Endothelial cell of umbilical vein (primary cell): ENCODE data around the gene ACSS2. TPM values are rescaled to one million over a fixed set of nuclear protein-coding genes. Genes with fewer than 3 reads are reported as not detected.

Experiments
- BruUV-seq: library from RNA; stranded (reverse); fragments of 400-500 nt; replicated peaks from 2 replicates; lab custom pipeline; 2021; lab: Mats Ljungman, UMichigan
- CTCF ChIA-PET: fragments of 300-600, 350-600 bp; sonication (Branson Sonifier 250); formaldehyde crosslinking; loops from one replicate; lab custom pipeline; 2021; ENCODE audit warnings: antibody characterized with exemption, inconsistent platforms; lab: Charles Lee
- POLR2A ChIA-PET: fragments of 300-600, 350-600 bp; sonication (Branson Sonifier 250); formaldehyde crosslinking; loops from one replicate; lab custom pipeline; 2021; ENCODE audit warnings: antibody characterized with exemption, inconsistent platforms; lab: Charles Lee
- DNase-seq: peaks from one replicate; pipeline ENCODE4 v3.0.0-alpha.2; 2011; ENCODE audit warnings: low read depth, low spot score
- FAIRE-seq: peaks from 2 replicates; lab custom pipeline; 2011; peaks lifted over from hg19 to GRCh38; lab: Jason Lieb, UNC
- H2AFZ ChIP-seq: 2 replicates; pipeline ENCODE4 v1.6.0; 2012; ENCODE audit warnings: low read depth, low read length, control low read depth, inconsistent platforms
- H3K27ac ChIP-seq: 2 replicates; pipeline ENCODE4 v1.5.1; 2011; ENCODE audit warnings: low read depth, mild to moderate bottlenecking, control low read depth, low read length, moderate library complexity; ENCODE audit not compliant: insufficient read depth
- H3K27me3 ChIP-seq, 2 experiments: 2 replicates each; pipeline versions ENCODE4 v1.6.0 to v1.6.1; 2011; ENCODE audit warnings: low read length in 2 of 2, mixed read lengths in 1 of 2; ENCODE audit not compliant: control insufficient read depth in 2 of 2, insufficient read depth in 2 of 2
- H3K36me3 ChIP-seq, 2 experiments: 2 replicates in 1 of 2; 3 replicates in 1 of 2; pipeline ENCODE4 v1.5.1; 2011; ENCODE audit warnings: low read length in 2 of 2, mild to moderate bottlenecking in 1 of 2, moderate library complexity in 1 of 2; ENCODE audit not compliant: control insufficient read depth in 2 of 2, insufficient read depth in 2 of 2; ENCODE audit errors: extremely low read depth in 1 of 2
- H3K4me1 ChIP-seq: 3 replicates; pipeline ENCODE4 v1.5.1; 2011; ENCODE audit warnings: mild to moderate bottlenecking, low read length; ENCODE audit not compliant: control insufficient read depth, insufficient read depth; ENCODE audit errors: extremely low read depth
- H3K4me2 ChIP-seq: 2 replicates; pipeline ENCODE4 v1.6.1; 2011; ENCODE audit warnings: low read length, control low read depth, mixed read lengths; ENCODE audit not compliant: insufficient read depth
- H3K4me3 ChIP-seq, 3 experiments: fragments of 200-600 bp in 1 of 3; sonication (generic), shearing (Covaris generic) in 1 of 3; replicated peaks in 1 of 3; 2 replicates each; pipeline ENCODE4 v1.5.1; 2011 to 2016; ENCODE audit warnings: control low read depth in 3 of 3, low read length in 3 of 3, mild to moderate bottlenecking in 2 of 3, inconsistent platforms in 1 of 3, low read depth in 1 of 3, moderate library complexity in 1 of 3; ENCODE audit not compliant: insufficient read depth in 1 of 3
- H3K79me2 ChIP-seq: 2 replicates; pipeline ENCODE4 v1.6.0; 2012; ENCODE audit warnings: low read length, inconsistent platforms; ENCODE audit not compliant: control insufficient read depth, insufficient read depth
- H3K9ac ChIP-seq: replicated peaks from 2 replicates; pipeline ENCODE3; 2011; ENCODE audit warnings: low read length, control low read depth; ENCODE audit not compliant: insufficient read depth; ENCODE audit errors: extremely low read depth
- H3K9me1 ChIP-seq: replicated peaks from 3 replicates; pipeline ENCODE4 v1.6.0; 2011; ENCODE audit warnings: mild to moderate bottlenecking, low read length; ENCODE audit not compliant: control insufficient read depth, insufficient read depth; ENCODE audit errors: extremely low read depth
- H3K9me3 ChIP-seq: replicated peaks from 2 replicates; pipeline ENCODE4 v1.5.1; 2012; ENCODE audit warnings: low read length, inconsistent platforms; ENCODE audit not compliant: control insufficient read depth, insufficient read depth
- H4K20me1 ChIP-seq: replicated peaks from 2 replicates; pipeline ENCODE3; 2011; ENCODE audit warnings: mild to moderate bottlenecking, low read length; ENCODE audit not compliant: control insufficient read depth, insufficient read depth; ENCODE audit errors: extremely low read depth
- EZH2 ChIP-seq: IDR thresholded peaks from 2 replicates; pipeline ENCODE4 v1.6.1; 2012; ENCODE audit warnings: borderline replicate concordance, low read depth, mild to moderate bottlenecking, moderate library complexity, low read length, inconsistent platforms; ENCODE audit not compliant: severe bottlenecking
- FOS ChIP-seq: IDR thresholded peaks from 2 replicates; pipeline ENCODE4 v1.6.1; 2011; ENCODE audit warnings: mild to moderate bottlenecking, low read length, moderate library complexity, borderline replicate concordance; ENCODE audit not compliant: insufficient read depth
- GATA2 ChIP-seq: IDR thresholded peaks from 2 replicates; pipeline ENCODE4 v1.7.0; 2011; ENCODE audit warnings: low read depth, mild to moderate bottlenecking, moderate library complexity, mixed read lengths, low read length; ENCODE audit not compliant: insufficient read length, insufficient read depth
- JUN ChIP-seq: IDR thresholded peaks from 2 replicates; pipeline ENCODE4 v1.6.1; 2011; ENCODE audit warnings: borderline replicate concordance, low read depth; ENCODE audit not compliant: insufficient read length, insufficient read depth
- MYC ChIP-seq: IDR thresholded peaks from one replicate; pipeline ENCODE4 v1.6.1; 2011; ENCODE audit warnings: mild to moderate bottlenecking, low read depth, low read length
- POLR2A ChIP-seq: IDR thresholded peaks from 2 replicates; pipeline ENCODE4 v1.6.1; 2012; ENCODE audit warnings: low read depth, mild to moderate bottlenecking, control low read depth, low read length
- POLR2AphosphoS5 ChIP-seq: IDR thresholded peaks from 2 replicates; pipeline ENCODE4 v1.6.1; 2012; ENCODE audit warnings: low read depth, mild to moderate bottlenecking, control low read depth, low read length, moderate library complexity; ENCODE audit not compliant: insufficient read depth
- dilution Hi-C: fragments of 300-500 bp; cut with MboI; formaldehyde crosslinking; loops from one replicate; pipeline ENCODE4 v1.15.0; 2019; ENCODE audit warnings: low sequenced_read_pairs; ENCODE audit not compliant: extremely low pct_ligation_motif_present
- intact Hi-C: fragments of 100-400 bp; cut with micrococcal nuclease; formaldehyde crosslinking; loops from one replicate; pipeline ENCODE4 v1.10.0; 2022
- polyA plus RNA-seq, 4 experiments: library from polyadenylated mRNA; depleted of rRNA in 3 of 4; stranded (reverse) in 3 of 4; unstranded in 1 of 4; fragments of >200 nt; gene quantifications; 2 replicates each; pipeline versions ENCODE4 v1.2.1 to v1.2.3, GENCODE V29; 2011 to 2012; ENCODE audit warnings: missing spikeins in 1 of 4
- total RNA-seq: library from RNA; stranded (reverse); gene quantifications from 2 replicates; pipeline ENCODE4 v1.2.3, GENCODE V29; 2021
- TF ChIP-seq, protein P1 (sequence below): IDR thresholded peaks from 2 replicates; pipeline ENCODE4 v1.6.1; 2011; ENCODE audit not compliant: insufficient read depth, insufficient read length
- TF ChIP-seq, protein P2 (sequence below), 2 donors: IDR thresholded peaks; 1 replicate in 1 of 2; 2 replicates in 1 of 2; pipeline ENCODE4 v1.5.1; 2011; ENCODE audit warnings: low read length in 2 of 2, mild to moderate bottlenecking in 2 of 2, moderate library complexity in 2 of 2, control low read depth in 1 of 2, inconsistent platforms in 1 of 2, low read depth in 1 of 2; ENCODE audit not compliant: insufficient read depth in 1 of 2; ENCODE audit errors: extremely low read depth in 1 of 2

The ACSS2 gene
- total and polyA plus RNA-seq, 2 donors (not counting 3 experiments of a cell fraction or from before 2014, with no cell fraction given) = 40.7 to 42.3 TPM

DNA sequence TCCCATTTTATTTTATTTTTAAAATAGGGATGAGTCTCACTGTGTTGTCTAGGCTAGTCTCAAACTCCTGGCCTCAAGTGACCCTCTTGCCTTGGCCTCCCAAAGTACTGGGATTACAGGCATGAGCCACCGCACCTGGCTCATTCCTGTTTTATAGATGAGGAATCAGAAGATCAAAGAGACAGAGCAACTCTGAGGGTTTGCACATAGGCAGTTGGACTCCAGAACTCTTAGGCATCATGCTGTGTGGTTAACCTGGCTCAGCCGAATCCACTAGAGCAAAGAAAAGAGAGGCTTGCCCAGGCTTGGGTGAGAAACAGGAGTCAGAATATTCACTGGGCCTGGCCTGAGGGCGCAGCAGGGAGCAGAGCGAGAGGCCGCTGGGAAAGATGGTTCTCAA, 88.6 kb downstream of the ACSS2 start:
- Histone ChIP-seq H2AFZ (no peak overlapping the region), H4K20me1 (no peaks in the 10 kb centered on the region), H3K4me3 (no peak overlapping the region), H3K9me3 (no peaks in the 10 kb centered on the region), H3K9ac (no peak overlapping the region), H3K27ac (no peak overlapping the region), H3K4me2 (no peak overlapping the region), H3K27me3 (no peaks in the 10 kb centered on the region), H3K9me1 (no peaks in the 10 kb centered on the region), H3K4me1 (no peaks in the 10 kb centered on the region), H3K36me3 (no peaks in the 10 kb centered on the region), H3K79me2 (no peaks in the 10 kb centered on the region)
- DNase-seq = no peak
- intact Hi-C loops (no loop called here), dilution Hi-C loops (no loop called here)
- no TSS peak for BruUV-seq
- POLR2A ChIA-PET = no interaction called here
- CTCF ChIA-PET = no interaction called here
- no peak for FAIRE-seq
- TF ChIP-seq GATA2 = no peak
- TF ChIP-seq, protein P1, sequence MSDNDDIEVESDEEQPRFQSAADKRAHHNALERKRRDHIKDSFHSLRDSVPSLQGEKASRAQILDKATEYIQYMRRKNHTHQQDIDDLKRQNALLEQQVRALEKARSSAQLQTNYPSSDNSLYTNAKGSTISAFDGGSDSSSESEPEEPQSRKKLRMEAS = no peak

DNA sequence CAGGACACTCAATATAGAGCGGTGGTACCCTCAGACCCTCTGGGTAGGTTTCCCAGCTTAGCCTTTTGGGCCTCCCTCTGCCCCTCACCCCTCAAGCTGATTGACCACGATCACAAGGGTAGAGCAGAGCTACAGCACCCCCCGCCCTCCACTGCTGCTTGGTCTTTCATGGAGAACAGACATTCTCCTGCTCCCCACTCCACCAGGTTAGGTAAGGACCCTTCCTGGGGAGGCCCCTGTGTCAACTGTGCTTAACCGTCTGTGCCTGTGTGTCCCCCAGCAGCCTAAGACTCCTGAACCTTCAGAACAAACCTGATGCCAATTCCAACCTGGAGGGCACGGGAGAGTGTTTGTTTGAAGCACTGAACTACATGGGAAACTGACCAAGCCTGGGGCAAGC, 91.0 kb downstream of the ACSS2 start:
- Histone ChIP-seq H3K36me3 (no peaks in the 10 kb centered on the region), H3K9me1 (no peaks in the 10 kb centered on the region), H3K27me3 (no peaks in the 10 kb centered on the region), H3K4me3 (no peak overlapping the region), H3K27ac (no peak overlapping the region), H3K79me2 (no peaks in the 10 kb centered on the region), H3K9ac (no peak overlapping the region), H3K4me1 (no peaks in the 10 kb centered on the region), H2AFZ (no peak overlapping the region), H4K20me1 (no peaks in the 10 kb centered on the region), H3K9me3 (no peaks in the 10 kb centered on the region), H3K4me2 (no peak overlapping the region)
- DNase-seq (no peak), FAIRE-seq (no peak)
- dilution Hi-C loops = no loop called here
- intact Hi-C loops = no loop called here
- BruUV-seq = no TSS peak
- TF ChIP-seq POLR2A (no peak), POLR2AphosphoS5 (no peak), GATA2 (no peak), MYC (no peak), EZH2 (no peak), JUN (no peak), FOS (no peak)
- TF ChIP-seq, protein P2, sequence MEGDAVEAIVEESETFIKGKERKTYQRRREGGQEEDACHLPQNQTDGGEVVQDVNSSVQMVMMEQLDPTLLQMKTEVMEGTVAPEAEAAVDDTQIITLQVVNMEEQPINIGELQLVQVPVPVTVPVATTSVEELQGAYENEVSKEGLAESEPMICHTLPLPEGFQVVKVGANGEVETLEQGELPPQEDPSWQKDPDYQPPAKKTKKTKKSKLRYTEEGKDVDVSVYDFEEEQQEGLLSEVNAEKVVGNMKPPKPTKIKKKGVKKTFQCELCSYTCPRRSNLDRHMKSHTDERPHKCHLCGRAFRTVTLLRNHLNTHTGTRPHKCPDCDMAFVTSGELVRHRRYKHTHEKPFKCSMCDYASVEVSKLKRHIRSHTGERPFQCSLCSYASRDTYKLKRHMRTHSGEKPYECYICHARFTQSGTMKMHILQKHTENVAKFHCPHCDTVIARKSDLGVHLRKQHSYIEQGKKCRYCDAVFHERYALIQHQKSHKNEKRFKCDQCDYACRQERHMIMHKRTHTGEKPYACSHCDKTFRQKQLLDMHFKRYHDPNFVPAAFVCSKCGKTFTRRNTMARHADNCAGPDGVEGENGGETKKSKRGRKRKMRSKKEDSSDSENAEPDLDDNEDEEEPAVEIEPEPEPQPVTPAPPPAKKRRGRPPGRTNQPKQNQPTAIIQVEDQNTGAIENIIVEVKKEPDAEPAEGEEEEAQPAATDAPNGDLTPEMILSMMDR (IDR thresholded peaks at IDR 0.05; ENCODE audit: extremely low read depth in 1 of 2, insufficient read depth in 1 of 2, low read depth in 1 of 2, low read length in 2 of 2) = no peak
- TF ChIP-seq, protein P1 = no peak
- CTCF ChIA-PET = interaction anchor here (1.0 to 1.5 kb wide), 2 partner anchors 12 to 93 kb away, joined by 3 read pairs; partner anchors contain the start of genes GSS and MYH7B
- POLR2A ChIA-PET = no interaction called here
